HG03025 (cell line): ENCODE measurements around the gene FCF1.

Experiments used
- ATAC-seq: cut with Tn5 transposase; IDR thresholded peaks from one replicate; pipeline ENCODE4 v1.9.1; 2021; ENCODE audit warnings: mild to moderate bottlenecking, moderate library complexity; ENCODE audit not compliant: unreplicated experiment, low FRiP score

Gene FCF1

GRCh38 chr14:74712499-74713394, at the start of gene FCF1, which contains the start of gene AREL1:
TSS of gene FCF1 (plus strand) at chr14:74713144. CDS start at chr14:74713198, 54 bp downstream.
TSS of gene AREL1 (minus strand) at chr14:74713080. CDS start at chr14:74685615, 27,465 bp downstream.
- no peak for ATAC-seq

GRCh38 chr14:74663884-74664283, 49.1 kb upstream of the FCF1 start:
- ATAC-seq, result no peak

DNA sequence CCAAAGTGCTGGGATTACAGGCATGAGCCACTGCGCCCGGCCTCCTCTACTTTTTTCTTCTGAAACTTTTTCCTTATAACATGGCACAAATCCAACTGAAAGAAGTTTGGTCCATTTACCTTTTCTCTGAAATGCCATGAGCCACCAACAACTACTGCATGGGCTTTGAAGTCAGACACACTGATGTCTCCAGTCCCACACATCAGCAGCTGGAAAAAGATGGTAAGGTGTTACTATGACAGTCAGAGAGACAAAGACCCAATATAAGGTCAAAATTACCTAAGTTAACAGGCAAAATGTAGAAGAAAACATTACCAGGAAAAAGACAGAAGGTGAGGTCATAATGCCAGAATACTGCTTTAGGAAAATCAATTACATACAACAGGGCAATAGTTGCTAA, 48.2 kb upstream of the FCF1 start:
- no peak for ATAC-seq

- no peak for ATAC-seq
These were observed 45.2 kb upstream of the FCF1 start for GRCh38 chr14:74667758-74668157.

DNA sequence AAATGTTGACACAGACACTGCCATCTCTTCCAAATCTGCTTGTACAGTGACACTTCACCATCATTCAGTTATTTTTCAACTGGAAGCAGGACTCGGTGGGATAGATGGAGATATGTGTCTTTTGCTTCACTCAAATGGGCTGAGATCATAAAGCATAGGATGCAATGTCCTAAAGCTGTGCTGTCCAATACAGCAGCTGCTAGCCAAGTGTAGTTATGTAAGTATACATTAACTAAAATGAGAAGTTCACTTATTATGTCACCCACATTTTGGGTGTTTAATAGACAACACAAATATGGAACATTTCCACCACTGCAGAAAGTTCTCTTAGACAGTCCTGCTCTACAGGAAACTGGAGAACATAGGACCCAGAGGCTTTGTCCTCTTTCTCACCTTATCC, 43.7 kb upstream of the FCF1 start:
- no peak for ATAC-seq

GRCh38 chr14:74669846-74670245, 43.1 kb upstream of the FCF1 start:
- ATAC-seq, result no peak

DNA sequence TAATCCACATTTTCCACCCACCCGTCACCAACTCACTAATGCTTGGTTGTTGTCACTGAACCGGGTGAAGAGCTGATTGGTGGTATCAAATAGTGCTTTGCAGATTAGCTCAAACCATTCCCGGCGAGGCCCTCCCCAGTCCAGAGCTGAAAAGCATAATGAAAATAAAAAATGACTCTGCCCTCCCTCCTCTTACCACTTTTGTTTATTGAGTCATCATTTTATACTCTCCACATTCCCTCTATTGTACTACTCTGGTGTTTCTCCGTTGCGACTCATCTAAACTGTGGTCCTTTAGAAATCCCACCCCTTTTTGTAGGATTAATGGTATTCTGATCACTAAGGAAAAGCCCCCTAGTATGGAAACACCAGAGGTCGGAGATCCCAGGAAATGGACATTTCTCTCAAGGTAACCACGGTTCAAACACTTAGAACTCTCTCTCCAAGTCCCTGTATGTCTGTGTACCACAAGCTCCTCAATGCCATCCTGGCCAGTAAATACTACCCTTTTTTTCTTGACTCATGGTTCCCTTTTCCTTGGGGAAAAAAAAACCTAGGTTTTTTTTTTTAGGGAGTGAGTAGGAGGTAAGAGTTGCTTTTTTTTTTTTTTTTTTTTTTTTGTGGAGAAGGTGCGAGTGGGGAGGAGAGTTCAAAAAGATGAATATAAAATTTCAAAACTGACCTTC, 42.1 kb upstream of the FCF1 start:
- no peak for ATAC-seq

DNA sequence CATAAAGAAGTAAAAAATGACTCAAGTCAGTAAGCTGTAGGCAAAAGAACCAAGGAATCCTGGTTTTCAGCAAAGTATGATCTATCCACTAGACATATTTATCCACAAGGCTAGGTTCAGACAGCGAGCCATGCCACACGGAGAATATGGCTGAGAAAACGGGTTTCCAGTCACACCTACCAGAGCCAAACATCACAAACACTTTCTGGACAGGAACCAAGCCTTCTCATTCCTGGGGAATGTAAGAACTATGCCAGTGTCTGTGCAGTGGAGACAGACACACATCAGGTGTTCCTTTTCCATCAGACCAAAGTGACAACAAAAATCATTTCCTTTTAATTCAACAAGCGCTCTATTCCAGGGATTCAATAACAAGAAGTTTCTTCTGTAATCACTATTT, 41.2 kb upstream of the FCF1 start:
- no peak for ATAC-seq

DNA sequence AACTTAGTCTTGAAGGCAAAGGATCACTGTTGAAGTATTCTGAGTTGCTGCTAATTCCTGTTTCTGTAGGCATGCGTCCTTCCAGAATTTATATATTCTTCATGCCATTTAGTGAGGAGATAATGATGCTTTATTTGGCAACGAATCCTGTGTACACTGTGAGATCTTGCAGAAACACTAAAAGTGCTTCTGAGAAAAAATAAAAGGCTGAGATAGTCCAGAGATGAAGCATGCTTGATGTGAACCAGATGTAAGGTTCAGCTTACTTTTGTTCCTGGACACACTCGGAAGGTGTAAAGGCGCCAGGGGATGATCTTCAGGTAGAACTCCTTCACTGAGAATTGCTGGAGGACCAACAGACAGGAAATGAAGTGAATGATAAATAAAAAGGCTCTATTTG, 39.2 kb upstream of the FCF1 start:
- ATAC-seq, result no peak

DNA sequence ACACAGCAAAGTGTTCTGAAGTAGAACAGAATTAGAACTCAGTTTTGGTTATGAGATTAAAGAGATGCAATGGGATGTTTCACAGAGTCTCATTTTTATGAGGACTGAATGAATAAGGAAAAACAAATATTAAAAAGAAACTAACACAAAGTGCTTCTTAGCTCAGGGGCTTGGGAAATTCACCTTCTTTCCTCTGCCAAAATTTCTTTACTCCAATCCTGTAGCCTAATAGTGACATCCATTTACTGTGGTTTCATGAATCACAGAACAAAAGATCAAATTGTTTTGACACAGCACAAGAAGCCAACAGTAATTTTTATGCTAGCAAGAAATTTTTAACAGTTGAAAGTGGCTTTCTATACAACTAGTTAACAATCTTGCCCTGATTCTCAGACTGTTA, 37.7 kb upstream of the FCF1 start:
- no peak for ATAC-seq

DNA sequence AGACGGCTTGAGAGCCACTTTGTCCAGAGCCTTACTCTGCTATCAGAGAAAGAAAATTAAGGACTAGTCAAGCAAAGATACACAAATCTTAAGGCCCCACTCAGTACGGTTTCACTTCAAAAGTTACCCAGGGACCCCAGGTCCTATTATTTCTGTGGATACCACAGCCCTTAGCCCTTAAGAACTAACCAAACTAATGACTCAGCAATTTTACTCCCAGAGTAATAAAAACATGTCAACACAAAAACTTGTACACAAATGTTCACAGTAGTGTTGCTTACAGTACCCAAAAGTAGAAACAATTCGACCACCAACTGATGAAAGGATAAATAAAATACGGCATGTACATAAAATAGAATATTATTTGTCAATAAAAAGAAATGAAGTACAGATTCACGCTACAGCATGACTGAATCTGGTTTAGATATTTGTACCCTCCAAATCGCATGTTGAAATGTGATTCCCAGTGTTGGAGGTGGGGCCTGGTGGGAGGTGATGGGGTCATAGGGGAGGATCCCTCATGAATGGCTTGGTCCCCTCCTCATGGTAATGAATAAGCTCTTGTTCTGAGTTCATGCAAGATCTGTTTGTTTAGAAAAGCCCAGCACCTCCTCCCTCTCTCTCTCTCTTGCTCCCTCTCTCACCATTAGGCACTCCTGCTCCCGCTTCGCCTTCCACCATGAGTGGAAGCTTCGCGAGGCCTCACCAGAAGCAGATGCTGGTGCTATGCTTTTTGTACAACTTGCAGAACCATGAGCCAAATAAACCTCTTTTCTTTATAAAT, 30.6 kb upstream of the FCF1 start:
- no peak for ATAC-seq

- ATAC-seq, result no peak
These were observed 29.5 kb upstream of the FCF1 start for GRCh38 chr14:74683406-74683805.

DNA sequence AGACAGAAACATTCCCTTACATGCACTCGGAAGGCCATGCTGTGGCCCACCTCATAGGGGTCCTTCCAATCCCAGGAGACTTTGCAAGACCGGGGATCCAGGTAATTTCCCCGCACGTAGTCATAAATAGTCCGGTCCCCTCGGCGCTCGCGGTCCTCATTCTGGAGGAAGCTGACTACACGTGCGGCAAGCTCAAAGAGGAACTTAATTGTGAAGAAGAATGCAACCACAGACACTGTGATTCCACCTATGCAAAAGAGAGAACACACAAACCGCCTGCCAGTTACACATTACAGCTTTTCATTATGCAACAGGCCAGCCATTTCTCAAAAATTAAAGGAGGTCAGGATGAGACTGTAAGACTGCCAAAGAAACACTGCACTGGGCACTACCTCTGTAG, 28.5 kb upstream of the FCF1 start:
- ATAC-seq, result no peak

GRCh38 chr14:74685056-74685455, 27.9 kb upstream of the FCF1 start:
- no peak for ATAC-seq

GRCh38 chr14:74685921-74686678, 26.8 kb upstream of the FCF1 start:
- no peak for ATAC-seq

DNA sequence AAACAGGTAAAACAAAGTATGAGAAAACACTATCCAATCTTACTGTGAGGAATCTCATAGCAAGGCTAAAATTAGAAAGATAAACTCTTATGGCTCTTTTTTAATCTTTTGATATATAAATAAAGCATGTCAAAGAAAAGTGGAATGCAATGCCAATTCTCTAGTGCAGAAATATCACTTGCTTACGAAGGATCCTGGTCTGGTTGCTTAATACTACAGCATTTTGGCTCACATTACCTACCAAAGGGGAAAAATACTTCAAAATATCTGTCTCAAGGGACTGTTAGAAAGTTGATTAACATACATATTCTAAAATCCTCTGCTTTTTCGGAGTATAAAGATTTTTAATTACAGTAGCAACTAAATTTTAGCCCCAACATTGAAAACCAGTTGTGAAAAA, 21.5 kb upstream of the FCF1 start:
- no peak for ATAC-seq

DNA sequence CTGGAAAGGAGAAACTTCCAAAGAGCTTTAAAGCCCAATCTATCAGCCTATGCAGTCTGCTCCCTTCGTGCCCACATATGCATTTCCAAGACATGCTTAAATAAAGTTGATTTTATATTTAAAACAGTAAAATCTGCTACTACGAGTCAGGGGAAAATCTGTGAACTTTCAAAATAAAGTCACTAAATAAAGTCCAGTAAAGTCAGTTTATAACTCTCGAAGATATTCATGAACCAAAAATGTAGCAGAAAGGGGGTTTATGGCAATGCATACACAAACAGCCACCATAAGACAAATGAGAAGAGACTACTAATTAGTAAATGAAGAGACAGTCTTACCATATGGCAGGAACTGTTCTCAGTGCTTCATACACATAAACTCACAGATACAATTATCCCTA, 19.8 kb upstream of the FCF1 start:
- ATAC-seq, result no peak

GRCh38 chr14:74695406-74695805, 17.5 kb upstream of the FCF1 start:
- ATAC-seq, result no peak

DNA sequence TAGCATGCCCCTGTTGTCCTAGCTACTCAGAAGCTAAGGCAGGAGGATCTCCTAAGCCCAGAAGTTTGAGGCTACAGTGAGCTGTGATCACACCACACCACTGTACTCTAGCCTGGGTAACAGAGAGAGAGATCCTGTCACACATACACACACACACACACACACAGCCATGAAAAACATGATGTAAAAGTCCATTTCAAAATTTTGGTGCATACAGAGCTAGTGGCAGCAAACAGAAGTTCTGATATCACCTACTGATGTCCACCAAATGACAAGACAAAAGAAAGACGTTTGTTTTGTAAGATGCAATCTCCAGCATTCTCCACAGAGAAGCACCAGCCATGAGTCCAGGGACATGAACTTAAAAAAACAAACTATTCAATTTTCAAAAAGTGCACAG, 15.9 kb upstream of the FCF1 start:
- no peak for ATAC-seq

DNA sequence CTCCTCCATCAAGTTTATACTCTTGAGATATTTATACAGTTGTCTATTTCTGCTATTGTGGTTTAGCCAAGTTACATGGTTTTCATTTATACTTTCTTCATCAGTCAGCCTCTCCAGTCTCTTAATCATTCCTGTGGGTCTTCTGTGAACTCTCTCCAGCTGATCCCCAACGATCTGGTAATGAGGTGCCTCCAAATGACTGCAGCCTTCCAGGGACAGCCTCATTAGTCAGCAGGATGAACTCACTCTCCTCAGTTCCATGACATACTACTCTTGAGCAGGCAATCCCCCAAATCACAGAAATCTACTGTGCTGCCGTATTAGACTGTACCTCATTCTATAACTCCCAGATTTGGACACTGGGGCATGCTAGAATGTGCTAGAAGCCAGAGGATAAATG, 15.4 kb upstream of the FCF1 start:
- ATAC-seq, result no peak
